NCI-H2227 (cell line): ENCODE data around the gene MED27.
A peak's percentile ranks its signal among the peaks of the same experiment; 100 is the strongest.
"Not testable (repeated sequence)": the region's sequence is repeated elsewhere in the genome, so short reads cannot be mapped to it uniquely, and the experiment has no call there.

Experiments
- DNase-seq: peaks from one replicate; lab custom pipeline; 2025; ENCODE audit not compliant: unreplicated experiment; lab: John Stamatoyannopoulos, UW

Gene MED27

GRCh38 chr9:132020820-132021510 lies 58.7 kb downstream of the MED27 start:
- DNase-seq = no peak

GRCh38 chr9:132020272-132020671 lies 59.4 kb downstream of the MED27 start:
- no peak for DNase-seq

- no peak for DNase-seq
Observed at GRCh38 chr9:132019702-132020101, 60.0 kb downstream of the MED27 start.

- no peak for DNase-seq
Observed at GRCh38 chr9:132018957-132019405, 60.7 kb downstream of the MED27 start.

- DNase-seq = no peak
Observed at GRCh38 chr9:132016456-132016855, 63.2 kb downstream of the MED27 start.

- no peak for DNase-seq
Observed at GRCh38 chr9:132015866-132016265, 63.8 kb downstream of the MED27 start.

- DNase-seq = no peak
Observed at GRCh38 chr9:132014218-132014805, 65.4 kb downstream of the MED27 start.

GRCh38 chr9:132012704-132013357 lies 66.8 kb downstream of the MED27 start:
- no peak for DNase-seq

- DNase-seq = no peak
Observed at GRCh38 chr9:132011896-132012295, 67.8 kb downstream of the MED27 start.

- no peak for DNase-seq
Observed at GRCh38 chr9:132011309-132011708, 68.4 kb downstream of the MED27 start.

- not testable (repeated sequence) for DNase-seq
Observed at GRCh38 chr9:132010201-132010600, 69.5 kb downstream of the MED27 start.

- DNase-seq = no peak
Observed at GRCh38 chr9:132008855-132009812, 70.5 kb downstream of the MED27 start.

GRCh38 chr9:132008184-132008803 lies 71.4 kb downstream of the MED27 start:
- no peak for DNase-seq

- DNase-seq = no peak
Observed at GRCh38 chr9:132007371-132008025, 72.2 kb downstream of the MED27 start.

GRCh38 chr9:132006677-132007370 lies 72.8 kb downstream of the MED27 start:
- peak; percentile 71 for DNase-seq

- no peak for DNase-seq
Observed at GRCh38 chr9:132005899-132006298, 73.8 kb downstream of the MED27 start.

- DNase-seq = no peak
Observed at GRCh38 chr9:132004323-132004722, 75.3 kb downstream of the MED27 start.

- no peak for DNase-seq
Observed at GRCh38 chr9:132003896-132004295, 75.8 kb downstream of the MED27 start.

GRCh38 chr9:132003319-132003704 lies 76.4 kb downstream of the MED27 start:
- DNase-seq = no peak
